Central memory CD8-positive, alpha-beta T cell (primary cell): ENCODE data around the gene COPZ1.
"Not testable (repeated sequence)": the region's sequence is repeated elsewhere in the genome, so short reads cannot be mapped to it uniquely, and the experiment has no call there.

Experiments
- ATAC-seq: fragments of 150-1000 bp; cut with Tn5 transposase; replicated peaks from 2 replicates; pipeline ENCODE4 v1.10.0; 2022; ENCODE audit warnings: mild to moderate bottlenecking, moderate FRiP score, moderate number of reproducible peaks; ENCODE audit not compliant: poor library complexity, severe bottlenecking; ENCODE audit errors: extremely low read depth
- DNase-seq, 2 donors: peaks; one replicate each; pipeline ENCODE4 v3.0.0; 2021; ENCODE audit warnings: low spot score in 2 of 2
- H3K27ac Mint-ChIP-seq: one replicate; pipeline ENCODE4 v1.8.0; 2022; ENCODE audit warnings: low read depth, mild to moderate bottlenecking, moderate library complexity, mixed read lengths
- H3K27me3 Mint-ChIP-seq: one replicate; pipeline ENCODE4 v1.8.0; 2022; ENCODE audit warnings: mixed read lengths
- H3K36me3 Mint-ChIP-seq: one replicate; pipeline ENCODE4 v1.8.0; 2022; ENCODE audit warnings: mild to moderate bottlenecking, moderate library complexity, mixed read lengths; ENCODE audit not compliant: insufficient read depth
- H3K4me1 Mint-ChIP-seq: one replicate; pipeline ENCODE4 v1.8.0; 2022; ENCODE audit warnings: mixed read lengths
- H3K4me3 Mint-ChIP-seq: one replicate; pipeline ENCODE4 v1.8.0; 2022; ENCODE audit warnings: mild to moderate bottlenecking, moderate library complexity, mixed read lengths
- H3K9me3 Mint-ChIP-seq: one replicate; pipeline ENCODE4 v1.8.0; 2022; ENCODE audit warnings: mixed read lengths

The COPZ1 gene

DNA sequence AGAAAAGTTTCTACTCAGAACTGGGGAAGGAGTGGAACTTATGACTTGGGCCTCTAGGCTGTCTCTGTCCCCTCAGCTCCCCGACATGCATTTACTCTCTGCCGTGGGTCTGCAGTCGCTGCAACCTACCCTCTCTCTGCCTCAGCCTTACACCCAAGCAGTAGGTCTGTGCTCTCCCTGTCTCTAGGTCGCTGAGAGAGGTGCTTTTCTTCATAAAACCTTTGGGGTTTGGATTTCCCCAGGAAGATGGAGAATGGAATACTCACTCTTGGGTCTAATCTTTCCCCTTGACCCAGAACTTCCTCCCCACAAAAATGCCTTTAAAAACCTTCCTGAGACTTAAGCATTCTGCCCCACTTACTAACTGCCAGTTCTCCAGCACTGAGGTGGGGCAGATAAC, 26.4 kb downstream of the COPZ1 start:
- no peak for DNase-seq
- Mint-ChIP-seq H3K4me3 (no peak overlapping the region), H3K27me3 (no peaks in the 10 kb centered on the region), H3K27ac (no peak overlapping the region), H3K4me1 (peaks cover 5% of the 10 kb centered on the region), H3K9me3 (no peaks in the 10 kb centered on the region), H3K36me3 (peaks cover 42% of the 10 kb centered on the region)
- ATAC-seq: no peak

DNA sequence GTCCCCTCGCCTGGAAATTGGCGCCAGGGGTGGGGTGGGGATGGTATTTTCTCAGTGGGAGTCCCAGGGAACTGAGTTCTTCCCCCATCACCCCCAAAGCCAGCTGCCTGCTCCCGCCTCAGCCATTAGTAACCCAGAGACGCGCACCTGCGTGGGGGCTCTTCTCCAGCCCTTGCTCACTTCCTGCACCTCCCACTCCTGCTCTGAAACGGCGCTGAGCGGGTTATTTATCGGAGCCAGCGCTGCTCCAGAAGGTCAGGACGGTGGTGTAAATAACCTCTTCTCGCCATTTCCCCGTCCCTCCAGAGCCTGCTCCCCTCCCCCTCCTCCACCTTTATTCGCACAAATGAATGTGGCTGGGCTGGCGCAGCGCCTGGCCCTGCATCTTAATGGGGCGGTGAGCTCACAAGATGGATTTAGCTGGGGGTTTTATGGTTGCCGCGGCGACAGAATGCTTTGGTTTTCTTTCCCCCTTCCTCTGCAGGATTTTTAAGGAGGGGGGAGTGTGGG, 27.1 kb downstream of the COPZ1 start:
- ATAC-seq (no peak), DNase-seq (no peak)
- H3K9me3 Mint-ChIP-seq: no peaks in the 10 kb centered on the region
- no peaks in the 10 kb centered on the region for H3K27me3 Mint-ChIP-seq
- peak overlapping the region; percentile 30 for H3K4me3 Mint-ChIP-seq
- H3K27ac Mint-ChIP-seq: no peak overlapping the region
- H3K4me1 Mint-ChIP-seq: peaks cover 5% of the 10 kb centered on the region
- peaks cover 37% of the 10 kb centered on the region for H3K36me3 Mint-ChIP-seq

DNA sequence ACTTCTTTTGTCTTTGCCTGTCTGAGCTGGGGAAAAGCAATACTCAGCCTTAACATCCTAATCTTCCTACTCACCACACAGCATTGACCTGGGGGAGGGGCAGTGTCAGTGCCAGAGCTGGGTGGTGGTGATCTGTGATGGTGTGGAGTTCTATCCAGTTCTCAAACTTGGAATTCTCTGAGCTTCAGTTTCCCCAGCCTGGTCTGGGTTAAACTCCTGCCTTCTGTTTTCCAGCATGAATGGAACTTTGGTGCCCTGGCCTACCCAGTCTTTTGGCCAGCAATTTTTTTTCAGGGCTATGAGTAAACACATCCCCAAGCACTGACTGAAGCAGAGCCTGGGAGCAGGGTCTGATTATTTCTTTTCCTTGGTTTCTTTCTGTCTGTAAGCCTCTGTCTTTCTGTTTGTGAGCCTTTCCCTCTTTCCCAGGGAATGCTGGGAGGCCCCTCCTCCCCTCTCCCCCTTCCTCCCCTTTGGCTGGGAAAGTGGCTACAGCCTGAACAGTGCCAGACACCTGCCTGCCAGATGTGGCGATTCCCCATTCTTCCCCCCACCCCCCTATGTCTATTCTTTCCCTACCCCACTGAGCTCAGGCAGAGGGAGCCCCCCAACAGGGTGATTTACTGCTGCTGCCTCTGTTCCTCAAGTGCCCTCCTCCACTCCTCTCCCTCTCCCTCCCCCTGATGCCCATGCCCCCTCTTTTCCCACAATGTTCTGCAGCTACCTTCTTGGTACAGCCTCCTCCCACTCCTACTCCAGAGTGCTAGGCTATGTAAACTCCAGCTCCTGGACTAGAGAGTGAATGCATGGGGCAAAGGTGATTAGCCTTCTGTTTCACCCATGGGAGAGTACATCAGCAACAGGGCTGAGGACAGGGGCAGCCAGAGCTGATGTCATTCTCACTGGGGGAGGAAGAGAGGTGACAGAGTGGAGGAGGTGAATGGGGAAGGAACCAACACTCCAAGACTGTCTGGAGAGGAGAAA, 28.3 kb downstream of the COPZ1 start:
- Mint-ChIP-seq H3K27me3 (no peaks in the 10 kb centered on the region), H3K4me1 (peaks cover 5% of the 10 kb centered on the region), H3K36me3 (peaks cover 30% of the 10 kb centered on the region), H3K27ac (no peak overlapping the region), H3K4me3 (no peak overlapping the region), H3K9me3 (no peaks in the 10 kb centered on the region)
- ATAC-seq (no peak), DNase-seq (no peak)

DNA sequence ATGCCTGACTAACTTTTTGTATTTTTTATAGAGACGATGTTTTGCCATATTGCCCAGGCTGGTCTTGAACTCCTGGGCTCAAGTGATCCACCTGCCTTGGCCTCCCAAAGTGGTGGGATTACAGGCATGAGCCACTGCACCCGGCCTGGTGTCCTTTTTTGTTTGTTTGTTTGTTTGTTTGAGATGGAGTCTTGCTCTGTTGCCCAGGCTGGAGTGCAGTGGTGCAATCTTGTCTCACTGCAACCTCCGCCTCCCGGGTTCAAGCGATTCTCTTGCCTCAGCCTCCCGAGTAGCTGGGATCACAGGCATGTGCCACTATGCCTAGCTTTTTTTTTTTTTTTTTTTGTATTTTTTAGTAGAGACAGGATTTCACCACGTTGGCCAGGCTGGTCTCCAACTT, 29.3 kb downstream of the COPZ1 start:
- not testable (repeated sequence) for H3K27ac Mint-ChIP-seq, H3K4me1 Mint-ChIP-seq, H3K9me3 Mint-ChIP-seq, H3K27me3 Mint-ChIP-seq, H3K4me3 Mint-ChIP-seq, ATAC-seq, DNase-seq
- peaks cover 24% of the 10 kb centered on the region for H3K36me3 Mint-ChIP-seq

DNA sequence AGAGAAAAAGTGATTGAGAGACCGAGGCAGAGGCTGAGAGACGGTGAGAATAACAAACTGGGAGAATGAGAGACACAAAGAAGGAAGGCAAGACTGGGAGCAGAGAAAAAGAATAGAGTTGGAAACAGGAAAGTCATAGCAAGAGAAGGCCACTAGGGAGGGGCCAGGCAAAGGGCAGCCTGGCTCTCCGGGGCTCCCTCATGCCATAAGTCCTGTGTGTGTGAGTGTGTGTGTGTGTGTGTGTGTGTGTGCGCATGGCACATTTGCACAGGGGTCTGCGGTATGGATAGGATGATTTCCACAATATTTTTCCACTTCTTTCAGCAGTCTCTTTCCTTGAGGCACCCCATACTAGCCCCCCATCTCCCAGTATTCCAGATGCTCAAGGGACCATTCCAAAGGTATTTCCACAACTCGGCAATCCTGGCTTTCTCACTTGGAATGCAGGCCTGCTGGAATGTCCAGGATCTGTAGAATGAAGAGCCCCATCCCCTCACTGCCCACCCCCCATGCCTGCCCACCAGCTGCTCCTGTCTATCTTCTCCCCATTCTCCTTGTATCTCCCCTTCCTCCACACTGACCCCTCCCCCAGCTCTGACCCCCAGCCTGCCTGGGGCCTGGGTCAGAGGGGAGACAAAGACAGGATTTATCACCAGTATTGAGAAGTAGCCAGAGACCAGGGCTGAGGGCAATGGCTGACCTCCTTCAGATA, 30.3 kb downstream of the COPZ1 start:
- no peak overlapping the region for H3K27ac Mint-ChIP-seq
- H3K27me3 Mint-ChIP-seq: no peaks in the 10 kb centered on the region
- no peak for DNase-seq
- no peaks in the 10 kb centered on the region for H3K9me3 Mint-ChIP-seq
- no peak overlapping the region for H3K4me3 Mint-ChIP-seq
- peaks cover 5% of the 10 kb centered on the region for H3K4me1 Mint-ChIP-seq
- ATAC-seq: no peak
- H3K36me3 Mint-ChIP-seq: peaks cover 17% of the 10 kb centered on the region

DNA sequence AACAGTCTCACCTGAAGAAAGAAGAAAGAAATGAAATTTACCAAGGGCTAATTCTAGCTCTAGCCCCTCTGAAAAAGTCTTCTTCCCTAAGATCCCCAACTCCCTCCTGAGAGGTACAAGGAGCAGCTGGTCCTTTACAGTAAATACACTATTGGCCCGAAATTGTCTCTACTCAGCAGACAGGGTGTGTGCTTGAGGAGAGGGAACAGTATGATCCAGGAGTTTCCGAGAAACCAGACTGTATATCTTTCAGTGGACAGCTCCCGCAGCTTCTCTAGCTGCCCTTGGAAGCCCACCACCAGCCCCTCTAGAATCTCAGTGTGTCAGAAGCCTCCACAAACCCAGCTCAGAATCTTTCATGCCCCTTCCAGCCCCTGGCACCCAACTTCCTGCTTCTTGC, 31.3 kb downstream of the COPZ1 start:
- Mint-ChIP-seq H3K27me3 (no peaks in the 10 kb centered on the region), H3K4me1 (peaks cover 5% of the 10 kb centered on the region), H3K9me3 (no peaks in the 10 kb centered on the region), H3K4me3 (no peak overlapping the region), H3K36me3 (peaks cover 7% of the 10 kb centered on the region), H3K27ac (no peak overlapping the region)
- ATAC-seq (no peak), DNase-seq (no peak)

GRCh38 chr12:54356951-54357356, 32.0 kb downstream of the COPZ1 start:
- Mint-ChIP-seq H3K36me3 (peaks cover 3% of the 10 kb centered on the region), H3K9me3 (no peaks in the 10 kb centered on the region), H3K4me1 (peaks cover 1% of the 10 kb centered on the region), H3K27me3 (no peaks in the 10 kb centered on the region), H3K27ac (no peak overlapping the region), H3K4me3 (no peak overlapping the region)
- ATAC-seq (no peak), DNase-seq (no peak)

DNA sequence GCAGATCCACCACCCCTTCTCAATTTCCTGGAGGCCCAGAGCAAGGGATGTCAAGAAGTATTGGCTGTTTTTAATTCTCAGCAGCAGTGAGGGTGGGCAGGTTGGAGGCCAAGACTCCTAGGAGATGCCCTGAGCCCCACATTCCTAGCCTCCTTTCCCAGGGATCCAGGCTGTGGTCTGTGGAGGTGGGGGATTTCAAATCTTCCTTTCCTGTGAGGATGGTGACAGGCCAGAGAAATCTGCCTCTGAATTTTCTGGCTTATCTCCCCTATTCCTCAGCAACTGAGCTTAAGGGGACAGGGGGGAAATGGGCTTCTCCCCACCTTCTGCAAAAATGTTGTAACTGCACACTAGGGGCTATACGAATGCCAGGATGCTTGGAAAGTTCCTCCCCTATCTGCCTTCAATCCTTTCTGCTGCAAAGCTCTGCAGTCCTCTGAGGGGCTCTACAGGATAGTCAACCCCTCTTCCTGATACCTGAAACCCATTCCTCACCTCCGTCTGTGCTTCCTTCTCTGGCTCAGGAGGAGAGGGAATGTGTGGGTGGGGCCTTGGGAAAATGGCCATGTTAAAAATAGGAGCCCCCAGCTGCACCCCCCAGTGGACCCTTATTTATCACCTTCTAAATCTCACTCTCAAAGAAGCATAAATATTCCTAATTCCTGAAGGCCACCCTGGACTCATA, 32.7 kb downstream of the COPZ1 start:
- ATAC-seq (no peak), DNase-seq (no peak)
- Mint-ChIP-seq H3K36me3 (no peaks in the 10 kb centered on the region), H3K9me3 (no peaks in the 10 kb centered on the region), H3K27ac (no peak overlapping the region), H3K27me3 (no peaks in the 10 kb centered on the region), H3K4me1 (no peaks in the 10 kb centered on the region), H3K4me3 (no peak overlapping the region)

- H3K27me3 Mint-ChIP-seq: no peaks in the 10 kb centered on the region
- no peak overlapping the region for H3K4me3 Mint-ChIP-seq
- H3K4me1 Mint-ChIP-seq: no peaks in the 10 kb centered on the region
- H3K27ac Mint-ChIP-seq: no peak overlapping the region
- no peak for ATAC-seq
- H3K36me3 Mint-ChIP-seq: no peaks in the 10 kb centered on the region
- DNase-seq: no peak
- no peaks in the 10 kb centered on the region for H3K9me3 Mint-ChIP-seq
Observed at GRCh38 chr12:54358191-54358944, 33.4 kb downstream of the COPZ1 start.

- H3K27me3 Mint-ChIP-seq: no peaks in the 10 kb centered on the region
- no peaks in the 10 kb centered on the region for H3K36me3 Mint-ChIP-seq
- peak; percentile 98 for ATAC-seq
- peaks cover 5% of the 10 kb centered on the region for H3K4me1 Mint-ChIP-seq
- no peak overlapping the region for H3K27ac Mint-ChIP-seq
- no peak overlapping the region for H3K4me3 Mint-ChIP-seq
- no peaks in the 10 kb centered on the region for H3K9me3 Mint-ChIP-seq
- DNase-seq: peak; percentile 80 to 93
Observed at GRCh38 chr12:54358945-54359761, 34.2 kb downstream of the COPZ1 start.

GRCh38 chr12:54359762-54360351, 34.9 kb downstream of the COPZ1 start:
- ATAC-seq (no peak), DNase-seq (no peak)
- Mint-ChIP-seq H3K27me3 (no peaks in the 10 kb centered on the region), H3K36me3 (no peaks in the 10 kb centered on the region), H3K4me1 (peaks cover 11% of the 10 kb centered on the region), H3K9me3 (no peaks in the 10 kb centered on the region), H3K27ac (no peak overlapping the region), H3K4me3 (no peak overlapping the region)
